ENCODE results near the gene DDOST.
"Not testable (repeated sequence)": the region's sequence is repeated elsewhere in the genome, so short reads cannot be mapped to it uniquely, and the experiment has no call there.

DDOST gene

GRCh38 chr1:20685741-20686140 lies 24.6 kb upstream of the DDOST start:
- Histone ChIP-seq H3K9me3 (ENCODE audit: control insufficient read depth, insufficient read depth, low read length) (no peaks in the 10 kb centered on the region), H3K4me3 (ENCODE audit: low read depth, low read length) (no peak overlapping the region), H3K36me3 (ENCODE audit: control insufficient read depth, insufficient read depth, low read length) (peaks cover 17% of the 10 kb centered on the region), H3K9ac (ENCODE audit: low read depth, low read length) (no peak overlapping the region), H3K27me3 (ENCODE audit: control insufficient read depth, insufficient read depth, low read length) (no peaks in the 10 kb centered on the region), H3K4me1 (ENCODE audit: control insufficient read depth, insufficient read depth, low read length) (no peaks in the 10 kb centered on the region)

- no peaks in the 10 kb centered on the region for H3K9me3 ChIP-seq (ENCODE audit: control insufficient read depth, insufficient read depth, low read length)
- no peak overlapping the region for H3K9ac ChIP-seq (ENCODE audit: low read depth, low read length)
- no peaks in the 10 kb centered on the region for H3K27me3 ChIP-seq (ENCODE audit: control insufficient read depth, insufficient read depth, low read length)
- no peak overlapping the region for H3K4me3 ChIP-seq (ENCODE audit: low read depth, low read length)
- H3K4me1 ChIP-seq (ENCODE audit: control insufficient read depth, insufficient read depth, low read length), result no peaks in the 10 kb centered on the region
- H3K36me3 ChIP-seq (ENCODE audit: control insufficient read depth, insufficient read depth, low read length), result peaks cover 17% of the 10 kb centered on the region
Measured at GRCh38 chr1:20685099-20685662, 24.0 kb upstream of the DDOST start.

DNA sequence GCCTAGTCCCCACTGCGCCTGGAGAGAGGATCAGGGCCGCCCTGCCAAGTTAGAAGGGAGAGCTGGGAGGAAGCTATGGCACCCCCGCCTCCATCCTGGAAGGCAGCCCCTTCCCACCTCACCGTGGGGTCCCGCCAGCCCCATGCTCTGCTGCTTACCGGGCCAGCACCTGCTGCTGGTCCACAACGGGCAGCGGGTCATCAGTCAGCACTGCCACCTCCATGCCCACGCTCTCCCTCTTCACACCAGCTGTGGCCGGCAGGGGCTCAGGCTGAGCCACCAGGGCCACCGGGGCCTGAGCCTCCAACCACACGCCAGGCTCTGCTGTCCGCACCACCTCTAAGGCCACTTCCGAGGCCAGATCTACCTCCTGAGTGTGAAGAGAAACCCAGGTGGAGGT lies 23.5 kb upstream of the DDOST start:
- Histone ChIP-seq H3K27me3 (ENCODE audit: control insufficient read depth, insufficient read depth, low read length) (no peaks in the 10 kb centered on the region), H3K4me3 (ENCODE audit: low read depth, low read length) (no peak overlapping the region), H3K9ac (ENCODE audit: low read depth, low read length) (no peak overlapping the region), H3K4me1 (ENCODE audit: control insufficient read depth, insufficient read depth, low read length) (no peaks in the 10 kb centered on the region), H3K9me3 (ENCODE audit: control insufficient read depth, insufficient read depth, low read length) (no peaks in the 10 kb centered on the region), H3K36me3 (ENCODE audit: control insufficient read depth, insufficient read depth, low read length) (peaks cover 14% of the 10 kb centered on the region)

DNA sequence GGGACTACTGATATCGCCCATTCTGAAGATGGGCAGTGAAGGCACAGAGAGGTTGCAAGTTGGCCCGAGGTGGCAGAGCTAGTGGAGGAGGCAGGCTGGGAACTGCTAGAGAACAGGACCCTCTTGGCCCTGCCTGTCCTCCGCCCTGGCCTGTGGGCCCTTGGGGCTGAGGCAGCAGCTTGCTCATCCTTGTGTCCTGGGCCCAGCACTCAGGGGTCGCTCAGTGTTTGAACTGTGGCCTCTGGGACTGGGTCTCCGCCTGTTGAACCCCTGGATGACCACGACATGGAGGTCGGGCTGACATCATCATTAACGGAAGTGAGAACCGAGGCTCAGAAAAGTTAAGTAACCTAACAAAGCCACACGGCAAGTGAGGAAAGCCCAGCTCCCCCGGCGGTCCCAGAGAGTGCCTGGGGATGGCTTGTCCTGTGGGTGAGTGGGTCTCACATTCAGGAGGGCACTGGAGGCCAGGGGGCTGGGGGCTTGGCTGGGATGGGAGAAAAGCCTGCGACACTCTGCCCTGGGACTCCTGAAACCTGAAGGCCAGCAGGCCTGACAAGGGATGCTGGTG lies 23.0 kb upstream of the DDOST start:
- H3K4me1 ChIP-seq (ENCODE audit: control insufficient read depth, insufficient read depth, low read length), result no peaks in the 10 kb centered on the region
- no peak overlapping the region for H3K4me3 ChIP-seq (ENCODE audit: low read depth, low read length)
- no peaks in the 10 kb centered on the region for H3K27me3 ChIP-seq (ENCODE audit: control insufficient read depth, insufficient read depth, low read length)
- no peak overlapping the region for H3K9ac ChIP-seq (ENCODE audit: low read depth, low read length)
- H3K36me3 ChIP-seq (ENCODE audit: control insufficient read depth, insufficient read depth, low read length), result peaks cover 13% of the 10 kb centered on the region
- H3K9me3 ChIP-seq (ENCODE audit: control insufficient read depth, insufficient read depth, low read length), result no peaks in the 10 kb centered on the region

- no peak overlapping the region for H3K4me3 ChIP-seq (ENCODE audit: low read depth, low read length)
Measured at GRCh38 chr1:20683614-20684013, 22.4 kb upstream of the DDOST start.

DNA sequence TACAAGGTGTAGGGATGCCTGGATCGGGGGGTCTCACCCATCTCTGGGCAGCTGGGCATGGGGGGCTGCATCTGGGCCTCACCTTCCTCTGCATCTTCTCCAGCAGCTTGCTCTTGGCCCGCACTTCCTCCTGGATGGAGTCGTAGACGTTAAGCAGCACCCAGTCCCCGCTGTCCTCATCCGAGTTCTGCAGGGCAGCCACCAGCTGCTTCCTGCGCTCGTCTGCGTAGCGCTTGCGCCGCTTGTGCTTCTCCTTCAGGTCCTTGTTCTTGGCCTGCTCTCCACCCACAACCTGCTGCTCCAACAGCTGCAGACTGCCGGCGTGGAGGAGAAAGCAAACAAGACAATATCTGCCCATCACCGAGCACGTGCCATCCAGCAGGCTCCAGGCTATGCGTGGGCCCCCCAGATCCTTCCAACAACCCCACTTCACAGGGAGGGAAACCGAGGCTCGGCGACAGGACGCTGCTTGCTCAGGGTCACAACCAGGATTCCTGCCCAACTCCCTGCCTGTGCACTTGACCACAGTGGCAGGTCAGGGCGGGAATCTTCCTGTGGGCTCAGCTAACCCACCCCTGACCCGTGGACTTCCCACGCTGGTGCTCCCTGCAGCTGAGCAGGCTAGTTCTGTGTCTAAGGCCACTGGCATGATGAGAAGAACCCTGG lies 21.5 kb upstream of the DDOST start:
- Histone ChIP-seq H3K36me3 (ENCODE audit: control insufficient read depth, insufficient read depth, low read length) (peaks cover 13% of the 10 kb centered on the region), H3K4me1 (ENCODE audit: control insufficient read depth, insufficient read depth, low read length) (no peaks in the 10 kb centered on the region), H3K4me3 (ENCODE audit: low read depth, low read length) (no peak overlapping the region)

More at GRCh38 chr1:20683614-20684013, 22.4 kb upstream of the DDOST start:
- no peak overlapping the region for H3K9ac ChIP-seq (ENCODE audit: low read depth, low read length)
- H3K27me3 ChIP-seq (ENCODE audit: control insufficient read depth, insufficient read depth, low read length), result no peaks in the 10 kb centered on the region
- no peaks in the 10 kb centered on the region for H3K4me1 ChIP-seq (ENCODE audit: control insufficient read depth, insufficient read depth, low read length)
- no peaks in the 10 kb centered on the region for H3K9me3 ChIP-seq (ENCODE audit: control insufficient read depth, insufficient read depth, low read length)
- H3K36me3 ChIP-seq (ENCODE audit: control insufficient read depth, insufficient read depth, low read length), result peaks cover 13% of the 10 kb centered on the region

GRCh38 chr1:20681999-20682398 lies 20.8 kb upstream of the DDOST start:
- Histone ChIP-seq H3K27me3 (ENCODE audit: control insufficient read depth, insufficient read depth, low read length) (no peaks in the 10 kb centered on the region), H3K4me3 (ENCODE audit: low read depth, low read length) (no peak overlapping the region), H3K9ac (ENCODE audit: low read depth, low read length) (no peak overlapping the region), H3K36me3 (ENCODE audit: control insufficient read depth, insufficient read depth, low read length) (peaks cover 13% of the 10 kb centered on the region), H3K4me1 (ENCODE audit: control insufficient read depth, insufficient read depth, low read length) (no peaks in the 10 kb centered on the region), H3K9me3 (ENCODE audit: control insufficient read depth, insufficient read depth, low read length) (no peaks in the 10 kb centered on the region)

More for the DNA sequence above, 21.5 kb upstream of the DDOST start:
- Histone ChIP-seq H3K9ac (ENCODE audit: low read depth, low read length) (no peak overlapping the region), H3K27me3 (ENCODE audit: control insufficient read depth, insufficient read depth, low read length) (no peaks in the 10 kb centered on the region), H3K9me3 (ENCODE audit: control insufficient read depth, insufficient read depth, low read length) (no peaks in the 10 kb centered on the region)

- H3K9me3 ChIP-seq (ENCODE audit: control insufficient read depth, insufficient read depth, low read length), result no peaks in the 10 kb centered on the region
- peaks cover 13% of the 10 kb centered on the region for H3K36me3 ChIP-seq (ENCODE audit: control insufficient read depth, insufficient read depth, low read length)
- H3K9ac ChIP-seq (ENCODE audit: low read depth, low read length), result no peak overlapping the region
- H3K27me3 ChIP-seq (ENCODE audit: control insufficient read depth, insufficient read depth, low read length), result no peaks in the 10 kb centered on the region
- no peaks in the 10 kb centered on the region for H3K4me1 ChIP-seq (ENCODE audit: control insufficient read depth, insufficient read depth, low read length)
- no peak overlapping the region for H3K4me3 ChIP-seq (ENCODE audit: low read depth, low read length)
Measured at GRCh38 chr1:20680269-20680668, 19.1 kb upstream of the DDOST start.

GRCh38 chr1:20678599-20678998 lies 17.4 kb upstream of the DDOST start:
- Histone ChIP-seq H3K27me3 (ENCODE audit: control insufficient read depth, insufficient read depth, low read length) (no peaks in the 10 kb centered on the region), H3K9me3 (ENCODE audit: control insufficient read depth, insufficient read depth, low read length) (no peaks in the 10 kb centered on the region), H3K36me3 (ENCODE audit: control insufficient read depth, insufficient read depth, low read length) (peaks cover 13% of the 10 kb centered on the region), H3K9ac (ENCODE audit: low read depth, low read length) (no peak overlapping the region), H3K4me3 (ENCODE audit: low read depth, low read length) (no peak overlapping the region), H3K4me1 (ENCODE audit: control insufficient read depth, insufficient read depth, low read length) (no peaks in the 10 kb centered on the region)

DNA sequence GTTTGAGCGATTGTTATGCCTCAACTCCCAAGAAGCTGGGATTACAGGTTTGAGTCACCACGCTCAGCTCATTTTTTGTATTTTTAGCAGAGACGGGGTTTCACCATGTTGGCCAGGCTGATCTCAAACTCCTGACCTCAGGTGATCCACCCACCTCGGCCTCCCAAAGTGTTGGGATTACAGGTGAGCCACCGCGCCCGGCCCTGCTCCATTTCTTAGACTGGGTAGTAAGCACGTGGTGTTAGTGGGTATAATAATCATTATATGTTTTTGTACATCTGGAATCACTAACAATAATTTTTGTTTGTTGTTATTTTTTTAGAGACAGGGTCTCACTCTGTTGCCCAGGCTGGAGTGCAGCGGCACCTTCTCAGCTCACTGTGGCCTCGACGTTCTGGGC lies 12.5 kb upstream of the DDOST start:
- not testable (repeated sequence) for H3K27me3 ChIP-seq (ENCODE audit: control insufficient read depth, insufficient read depth, low read length); H3K4me3 ChIP-seq (ENCODE audit: low read depth, low read length); H3K9me3 ChIP-seq (ENCODE audit: control insufficient read depth, insufficient read depth, low read length); H3K4me1 ChIP-seq (ENCODE audit: control insufficient read depth, insufficient read depth, low read length); H3K9ac ChIP-seq (ENCODE audit: low read depth, low read length)
- H3K36me3 ChIP-seq (ENCODE audit: control insufficient read depth, insufficient read depth, low read length), result peaks cover 16% of the 10 kb centered on the region

GRCh38 chr1:20672265-20672632 lies 11.1 kb upstream of the DDOST start:
- Histone ChIP-seq H3K27me3 (ENCODE audit: control insufficient read depth, insufficient read depth, low read length) (no peaks in the 10 kb centered on the region), H3K4me3 (ENCODE audit: low read depth, low read length) (no peak overlapping the region), H3K36me3 (ENCODE audit: control insufficient read depth, insufficient read depth, low read length) (peaks cover 16% of the 10 kb centered on the region), H3K9me3 (ENCODE audit: control insufficient read depth, insufficient read depth, low read length) (no peaks in the 10 kb centered on the region), H3K9ac (ENCODE audit: low read depth, low read length) (no peak overlapping the region), H3K4me1 (ENCODE audit: control insufficient read depth, insufficient read depth, low read length) (no peaks in the 10 kb centered on the region)

GRCh38 chr1:20670936-20671335 lies 9.8 kb upstream of the DDOST start:
- Histone ChIP-seq H3K36me3 (ENCODE audit: control insufficient read depth, insufficient read depth, low read length) (peaks cover 16% of the 10 kb centered on the region), H3K9ac (ENCODE audit: low read depth, low read length) (no peak overlapping the region), H3K4me1 (ENCODE audit: control insufficient read depth, insufficient read depth, low read length) (no peaks in the 10 kb centered on the region), H3K9me3 (ENCODE audit: control insufficient read depth, insufficient read depth, low read length) (no peaks in the 10 kb centered on the region), H3K27me3 (ENCODE audit: control insufficient read depth, insufficient read depth, low read length) (no peaks in the 10 kb centered on the region), H3K4me3 (ENCODE audit: low read depth, low read length) (no peak overlapping the region)
